HFFc6 (cell line): ENCODE data around the gene LRP4. TPM values are rescaled to one million over a fixed set of nuclear protein-coding genes. Genes with fewer than 3 reads are reported as not detected.

ENCODE experiments used
- DNase-seq: peaks from one replicate; pipeline ENCODE4 v3.0.0-alpha.2; 2018
- H3K27ac Mint-ChIP-seq: 2 replicates; pipeline ENCODE4 v1.8.0; 2020; ENCODE audit warnings: mild to moderate bottlenecking, mixed read lengths
- H3K27me3 Mint-ChIP-seq: 2 replicates; pipeline ENCODE4 v1.8.0; 2021; ENCODE audit warnings: mild to moderate bottlenecking, moderate library complexity, mixed read lengths; ENCODE audit not compliant: insufficient read depth
- H3K36me3 Mint-ChIP-seq: 2 replicates; pipeline ENCODE4 v1.8.0; 2021; ENCODE audit warnings: low read depth, mixed read lengths
- H3K4me1 Mint-ChIP-seq: 2 replicates; pipeline ENCODE4 v1.8.0; 2020; ENCODE audit warnings: low read depth, mixed read lengths
- H3K4me3 Mint-ChIP-seq: 2 replicates; pipeline ENCODE4 v1.8.0; 2020; ENCODE audit warnings: mild to moderate bottlenecking, moderate library complexity, mixed read lengths
- H3K9me3 Mint-ChIP-seq: 2 replicates; pipeline ENCODE4 v1.8.0; 2020; ENCODE audit warnings: mild to moderate bottlenecking, mixed read lengths
- CTCF ChIP-seq: fragments of 200-600 bp; sonication (generic); IDR thresholded peaks from 2 replicates; pipeline ENCODE4 v1.5.0; 2021; ENCODE audit warnings: antibody characterized with exemption, mild to moderate bottlenecking
- total RNA-seq, 6 experiments: library from RNA; stranded (reverse); fragmentation: NEBNext Ultra II Directional; extraction: Animal tissue kit (Norgen Biotek cat#: 25700); gene quantifications; 2 replicates in 1 of 6; 3 replicates in 5 of 6; pipeline ENCODE4 v1.2.3, GENCODE V29; 2021

LRP4 gene
- total RNA-seq, 6 experiments from 2014 or later, result 1.4 to 2.1 (median 1.8) TPM

- Mint-ChIP-seq H3K27ac (no peak overlapping the region), H3K27me3 (peaks cover 6% of the 10 kb centered on the region), H3K9me3 (no peaks in the 10 kb centered on the region), H3K4me3 (no peak overlapping the region), H3K36me3 (no peaks in the 10 kb centered on the region), H3K4me1 (no peaks in the 10 kb centered on the region)
- no peak for DNase-seq
- TF ChIP-seq CTCF, result no peak
These were observed 19.8 kb downstream of the LRP4 start for GRCh38 chr11:46898396-46899095.

- no peak overlapping the region for H3K27ac Mint-ChIP-seq
- no peak overlapping the region for H3K4me3 Mint-ChIP-seq
- peak; percentile 67 for TF ChIP-seq CTCF
- H3K9me3 Mint-ChIP-seq, result no peaks in the 10 kb centered on the region
- peak; percentile 52 for DNase-seq
- H3K4me1 Mint-ChIP-seq, result no peaks in the 10 kb centered on the region
- no peaks in the 10 kb centered on the region for H3K36me3 Mint-ChIP-seq
- H3K27me3 Mint-ChIP-seq, result peaks cover 5% of the 10 kb centered on the region
These were observed 21.5 kb downstream of the LRP4 start for GRCh38 chr11:46896719-46897406.

- H3K27ac Mint-ChIP-seq, result no peak overlapping the region
- TF ChIP-seq CTCF, result no peak
- H3K4me1 Mint-ChIP-seq, result no peaks in the 10 kb centered on the region
- no peak overlapping the region for H3K4me3 Mint-ChIP-seq
- no peaks in the 10 kb centered on the region for H3K36me3 Mint-ChIP-seq
- no peaks in the 10 kb centered on the region for H3K9me3 Mint-ChIP-seq
- peaks cover 5% of the 10 kb centered on the region for H3K27me3 Mint-ChIP-seq
- no peak for DNase-seq
These were observed 22.5 kb downstream of the LRP4 start for GRCh38 chr11:46895821-46896220.

GRCh38 chr11:46894961-46895360 lies 23.4 kb downstream of the LRP4 start:
- no peaks in the 10 kb centered on the region for H3K9me3 Mint-ChIP-seq
- no peaks in the 10 kb centered on the region for H3K4me1 Mint-ChIP-seq
- no peak for TF ChIP-seq CTCF
- H3K36me3 Mint-ChIP-seq, result no peaks in the 10 kb centered on the region
- H3K4me3 Mint-ChIP-seq, result no peak overlapping the region
- DNase-seq, result no peak
- no peak overlapping the region for H3K27ac Mint-ChIP-seq
- peaks cover 3% of the 10 kb centered on the region; the same call in 1 of the 2 replicates for H3K27me3 Mint-ChIP-seq

GRCh38 chr11:46894506-46894905 lies 23.8 kb downstream of the LRP4 start:
- Mint-ChIP-seq H3K27ac (no peak overlapping the region), H3K36me3 (no peaks in the 10 kb centered on the region), H3K4me3 (no peak overlapping the region), H3K9me3 (no peaks in the 10 kb centered on the region), H3K4me1 (no peaks in the 10 kb centered on the region), H3K27me3 (peaks cover 4% of the 10 kb centered on the region; the same call in 1 of the 2 replicates)
- DNase-seq, result no peak
- no peak for TF ChIP-seq CTCF
